Stimulated activated CD4-positive, alpha-beta T cell treated with anti-CD3 and anti-CD28 coated beads, Interleukin-15, amount 100 ng/mL, for 24 hours (primary cell): ENCODE measurements around the gene UCK1.
"Not testable (repeated sequence)": the region's sequence is repeated elsewhere in the genome, so short reads cannot be mapped to it uniquely, and the experiment has no call there.

Experiments used
- DNase-seq: peaks from one replicate; pipeline ENCODE4 v3.0.0-alpha.2; 2020

The UCK1 gene

GRCh38 chr9:131554087-131554842, 23.2 kb upstream of the UCK1 start:
- DNase-seq, result no peak

DNA sequence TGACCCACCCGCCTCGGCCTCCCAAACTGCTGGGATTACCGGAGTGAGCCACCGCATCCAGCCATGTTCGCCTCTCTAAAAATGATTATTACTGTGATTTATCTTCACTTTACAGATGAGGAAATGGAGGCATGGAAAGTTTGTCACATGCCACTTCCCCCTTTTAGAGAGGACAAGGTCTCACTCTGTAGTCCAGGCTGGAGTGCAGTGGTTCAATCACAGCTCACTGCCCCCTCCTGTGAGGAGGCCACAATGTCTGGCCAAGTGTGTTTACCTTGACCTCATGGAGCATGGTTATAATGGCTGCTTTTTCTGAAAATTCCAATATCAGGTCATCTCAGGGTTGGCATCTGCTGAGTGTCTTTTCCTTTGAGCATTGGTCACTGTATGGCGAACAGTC, 21.0 kb upstream of the UCK1 start:
- DNase-seq, result no peak

- DNase-seq, result not testable (repeated sequence)
Measured at GRCh38 chr9:131550465-131550864, 19.4 kb upstream of the UCK1 start.

- DNase-seq, result not testable (repeated sequence)
Measured at GRCh38 chr9:131549186-131549585, 18.1 kb upstream of the UCK1 start.

DNA sequence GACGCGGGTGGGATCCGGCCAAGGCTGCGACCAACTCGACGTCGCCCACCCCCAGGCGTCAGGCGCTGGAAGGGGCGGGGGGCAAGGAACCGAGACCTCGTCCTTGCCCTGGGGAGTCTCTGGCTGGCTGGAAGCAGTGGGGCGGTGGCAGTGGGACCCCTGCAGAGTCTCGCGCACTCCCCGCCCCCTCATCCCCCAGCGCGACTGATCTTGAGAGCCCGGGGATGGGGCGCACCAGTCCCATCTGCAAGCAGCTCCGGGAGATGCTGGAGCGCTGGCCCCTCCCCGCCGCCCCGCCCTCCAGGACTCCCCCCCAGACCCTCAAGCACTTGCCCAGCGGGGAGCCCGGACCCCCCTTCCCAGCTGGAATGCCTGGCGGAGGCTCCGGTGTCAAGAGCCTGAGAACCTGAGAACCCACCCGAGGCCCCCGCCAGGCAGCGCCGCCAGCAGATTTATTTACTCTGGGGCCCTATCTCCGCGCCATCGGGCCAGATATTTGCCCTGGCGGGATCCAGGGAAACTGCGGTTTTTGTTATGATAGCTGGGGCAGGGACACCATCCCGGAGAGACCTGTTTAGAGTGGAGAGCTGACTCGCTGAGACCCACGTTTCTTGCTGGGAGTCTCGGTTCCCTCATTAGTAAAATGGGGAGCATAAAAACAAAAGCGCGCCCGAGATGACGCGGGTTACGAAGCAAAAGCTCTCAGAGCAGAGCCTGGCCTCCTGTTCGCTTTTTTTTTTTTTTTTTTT, 15.4 kb upstream of the UCK1 start:
- DNase-seq, result peak; percentile 42

- DNase-seq, result no peak
Measured at GRCh38 chr9:131545786-131546335, 14.8 kb upstream of the UCK1 start.

DNA sequence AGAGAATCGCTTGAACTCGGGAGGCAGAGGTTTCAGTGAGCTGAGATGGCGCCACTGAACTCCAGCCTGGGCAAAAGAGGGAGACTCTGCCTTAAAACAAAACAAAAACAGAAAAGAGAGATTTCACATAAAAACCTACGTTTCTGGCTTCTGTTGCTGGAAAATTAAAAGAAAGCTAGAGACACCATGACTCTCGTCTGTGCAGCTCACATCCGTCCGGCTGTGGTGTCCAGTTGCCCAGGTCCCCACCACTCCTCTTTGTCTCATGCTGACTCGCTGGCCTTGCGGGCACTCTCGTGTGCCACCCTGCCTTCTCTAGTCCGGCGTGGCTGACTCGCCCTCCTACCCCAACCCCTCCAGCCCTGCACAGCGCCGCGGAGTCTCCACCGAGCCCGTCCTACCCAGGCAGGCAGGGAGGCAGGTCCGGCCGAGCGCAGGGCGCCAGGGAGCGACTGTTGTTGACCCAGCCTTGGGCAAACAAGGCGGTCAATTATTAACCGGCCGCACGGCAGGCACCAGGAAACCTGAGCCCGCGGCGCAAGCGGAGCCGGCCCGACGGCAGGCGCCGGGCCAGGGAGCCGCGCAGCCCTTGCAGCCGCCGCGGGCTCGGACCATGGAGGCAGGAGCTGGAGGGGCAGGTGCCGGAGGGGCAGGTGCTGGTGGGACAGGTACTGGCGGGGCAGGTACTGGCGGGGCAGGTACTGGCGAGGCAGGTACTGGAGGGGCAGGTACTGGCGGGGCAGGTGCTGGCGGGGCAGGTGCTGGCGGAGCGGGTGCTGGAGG, 14.1 kb upstream of the UCK1 start, which contains the start of gene PRRT1B:
Gene PRRT1B, plus strand, starts transcription at position 521 of the 783 bp plus-strand sequence. Its CDS starts 93 bp downstream, at position 614.
- no peak for DNase-seq

- DNase-seq, result no peak
Measured at GRCh38 chr9:131543141-131543540, 12.1 kb upstream of the UCK1 start.

DNA sequence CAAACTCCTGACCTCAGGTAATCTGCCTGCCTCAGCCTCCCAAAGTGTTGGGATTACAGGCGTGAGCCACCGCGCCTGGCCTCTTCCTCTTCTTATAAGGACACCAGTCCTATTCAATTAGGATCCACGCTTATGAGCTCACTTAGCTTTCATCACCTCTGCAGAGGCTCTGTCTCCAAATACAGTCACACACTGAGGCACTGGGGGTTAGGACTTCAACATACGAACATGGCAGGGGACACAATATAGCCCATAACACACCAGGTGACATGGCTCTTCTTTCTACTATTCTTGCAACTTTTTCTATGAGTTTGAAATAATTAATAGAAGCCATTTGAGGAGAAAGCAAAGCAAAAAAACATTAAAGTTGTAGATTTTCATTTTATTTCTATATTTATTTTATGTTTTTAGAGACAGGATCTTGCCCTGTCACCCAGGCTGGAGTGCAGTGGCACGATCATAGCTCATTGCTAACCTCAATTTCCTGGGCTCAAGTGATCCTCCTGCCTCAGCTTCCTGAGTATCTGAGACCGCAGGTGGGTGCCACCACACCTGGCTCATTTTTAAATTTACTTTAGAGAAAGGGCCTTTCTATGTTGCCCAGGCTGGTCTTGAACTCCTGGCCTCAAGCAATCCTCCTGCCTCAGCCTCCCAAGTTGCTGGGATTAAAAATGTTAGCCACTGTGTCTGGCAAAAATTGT, 8.3 kb upstream of the UCK1 start:
- DNase-seq, result no peak

GRCh38 chr9:131537946-131538345, 6.9 kb upstream of the UCK1 start:
- DNase-seq, result no peak

GRCh38 chr9:131534721-131535237, 3.7 kb upstream of the UCK1 start:
- no peak for DNase-seq

DNA sequence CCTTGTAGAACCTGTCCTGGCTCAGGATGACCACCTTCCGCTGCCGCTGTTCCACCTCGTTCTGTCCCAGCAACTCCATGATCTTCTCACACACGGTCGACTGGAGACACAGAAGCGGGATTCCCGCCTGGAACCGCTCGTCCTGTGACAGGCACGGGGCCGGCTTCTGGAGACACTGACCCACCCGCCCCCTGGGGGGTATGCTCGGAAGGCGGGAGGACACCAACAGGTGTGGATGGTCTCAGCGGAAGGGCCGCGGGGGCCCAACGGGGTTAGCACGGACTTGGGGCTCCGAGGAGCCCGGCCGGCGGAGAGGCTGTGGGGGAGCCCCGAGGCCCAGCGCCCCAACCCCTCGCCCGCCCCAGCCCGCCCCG, 530 bp downstream of the UCK1 start:
- peak; percentile 39 for DNase-seq

DNA sequence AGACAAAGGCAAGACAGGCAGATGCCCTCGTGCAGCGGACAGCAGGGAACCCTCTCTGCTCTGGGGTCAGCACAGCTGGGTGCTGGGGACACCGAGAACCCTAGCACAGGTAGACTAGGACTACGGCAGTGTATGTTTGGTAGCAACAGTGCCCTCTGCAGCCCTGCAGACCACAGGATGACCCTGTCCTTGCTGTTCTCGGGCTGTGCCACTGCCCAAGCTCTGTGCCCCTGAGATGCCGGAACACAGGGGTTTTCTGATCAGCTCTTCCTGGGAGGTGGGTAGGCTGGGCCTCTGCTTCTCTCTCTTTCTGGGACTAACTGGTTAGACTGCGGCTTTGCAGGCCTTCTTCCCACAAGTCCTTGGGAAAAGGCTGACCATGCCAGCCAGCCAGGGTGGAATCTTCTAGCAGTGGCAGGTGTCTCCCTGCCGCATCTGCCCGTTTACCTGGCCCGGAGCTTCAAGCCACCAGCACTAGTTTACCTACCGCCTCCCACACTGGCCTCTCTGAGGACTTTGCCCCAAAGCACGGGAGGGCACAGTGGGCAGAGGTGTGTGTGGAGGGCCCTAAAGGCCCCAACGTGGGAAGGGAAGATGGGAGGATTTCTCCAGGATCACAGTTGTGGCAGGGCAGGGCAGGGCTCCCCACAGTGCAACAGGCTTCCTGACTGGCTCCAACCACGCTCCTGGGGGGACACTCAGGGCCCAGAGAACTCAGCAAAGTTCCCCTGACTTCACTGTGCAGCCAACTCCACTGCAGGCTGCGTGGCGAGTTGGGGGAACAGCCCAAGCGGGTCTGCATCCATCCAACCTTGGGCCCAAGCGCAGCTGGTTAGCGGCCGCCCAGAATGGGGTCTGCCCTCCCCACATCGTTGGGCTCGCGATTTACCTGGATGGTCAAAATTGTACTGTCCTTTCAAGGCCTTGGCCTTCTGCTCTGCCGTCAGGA, 1.2 kb downstream of the UCK1 start:
- DNase-seq, result no peak

DNA sequence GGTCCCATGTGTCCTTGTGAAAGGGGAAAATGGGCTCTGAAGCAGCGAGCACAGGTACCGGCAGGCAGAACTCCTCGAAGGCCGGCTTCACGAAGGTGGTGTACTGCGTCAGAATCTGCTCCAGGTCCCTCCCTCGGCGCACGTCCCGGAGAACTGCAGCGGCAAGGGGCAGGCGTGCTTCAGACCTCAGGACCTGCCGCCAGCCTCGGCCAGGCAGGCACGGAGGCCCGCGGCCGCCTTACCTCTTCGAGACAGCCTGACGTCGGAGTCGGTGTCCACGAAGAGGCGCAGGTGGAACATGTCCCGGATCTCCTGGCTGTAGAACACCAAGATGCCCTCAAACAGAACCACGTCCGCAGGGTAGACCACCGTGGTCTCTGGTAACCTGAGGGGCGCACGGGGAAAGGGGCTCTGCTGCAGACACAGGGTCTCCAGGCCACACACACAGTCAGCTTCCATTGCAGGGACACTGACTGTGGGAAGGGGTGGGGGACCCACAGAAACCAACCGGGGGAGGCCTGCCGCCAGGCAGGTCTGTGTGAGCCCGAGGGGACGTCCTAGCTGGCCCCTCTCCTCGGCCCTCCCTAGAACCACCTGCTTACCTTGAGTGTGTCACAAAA, 2.1 kb downstream of the UCK1 start:
- no peak for DNase-seq

DNA sequence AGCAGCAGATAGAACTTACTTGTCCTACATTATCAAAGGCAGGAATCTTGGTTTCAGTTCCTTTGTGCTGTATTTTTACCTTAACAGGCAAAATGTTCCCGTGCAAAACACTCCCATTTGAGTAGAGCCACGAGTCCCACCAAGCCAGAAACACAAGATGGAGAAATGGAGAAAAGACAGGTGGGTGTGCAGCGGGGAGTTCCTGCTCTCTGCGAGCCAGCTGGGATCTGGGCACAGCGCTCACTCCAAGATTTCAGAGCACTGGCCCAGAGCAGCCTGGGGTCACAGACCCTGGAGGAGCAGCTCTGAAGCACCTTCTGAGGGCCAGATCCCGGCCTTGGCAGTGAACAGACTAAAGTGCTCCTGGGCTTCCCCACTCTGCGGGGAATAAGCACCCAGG, 2.9 kb downstream of the UCK1 start:
- no peak for DNase-seq

GRCh38 chr9:131525643-131526565, 5.2 kb downstream of the UCK1 start:
- DNase-seq, result no peak

DNA sequence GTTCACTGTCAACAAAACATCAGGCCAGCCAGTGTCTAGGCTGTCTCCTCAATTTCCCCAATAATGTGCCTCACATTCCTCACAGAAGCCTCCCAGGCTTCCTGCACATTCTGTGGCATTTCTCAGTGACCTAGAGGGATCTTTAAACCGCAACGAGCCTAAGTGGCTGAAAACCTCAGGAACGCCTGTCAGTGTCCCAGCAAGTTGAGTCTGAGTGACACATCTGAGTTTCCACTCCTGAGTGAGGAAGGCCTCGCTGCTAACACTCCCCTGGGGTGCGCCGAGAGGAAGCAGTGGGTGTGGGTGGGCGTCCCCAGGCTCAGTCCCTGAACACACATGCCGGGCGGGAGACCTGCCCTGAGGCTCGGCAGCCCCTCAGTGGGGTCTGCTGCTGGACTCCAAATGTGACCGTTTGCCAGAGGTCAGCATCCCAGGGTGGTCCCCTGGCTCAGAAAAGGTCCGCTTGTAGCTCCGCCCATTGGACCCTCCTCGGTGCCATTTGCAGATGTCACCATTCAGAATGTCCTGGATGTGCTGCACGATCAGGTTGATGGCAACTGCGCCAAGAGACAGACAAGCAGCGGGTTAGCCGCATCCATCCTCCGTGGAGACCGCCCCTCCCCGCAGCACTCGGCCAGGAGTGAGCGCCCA, 6.3 kb downstream of the UCK1 start:
- no peak for DNase-seq

- no peak for DNase-seq
Measured at GRCh38 chr9:131523451-131524435, 7.3 kb downstream of the UCK1 start.
